HG03469 (cell line): ENCODE results near the gene CCDC87.
A peak's percentile ranks its signal among the peaks of the same experiment; 100 is the strongest.
"Not testable (repeated sequence)": the region's sequence is repeated elsewhere in the genome, so short reads cannot be mapped to it uniquely, and the experiment has no call there.

Experiments used
- ATAC-seq: cut with Tn5 transposase; IDR thresholded peaks from one replicate; pipeline ENCODE4 v1.9.1; 2021; ENCODE audit warnings: mild to moderate bottlenecking, moderate library complexity, moderate number of reproducible peaks; ENCODE audit not compliant: unreplicated experiment

The CCDC87 gene

GRCh38 chr11:66616379-66617154 lies 23.7 kb upstream of the CCDC87 start, which contains the start of gene RBM14:
Gene RBM14 (plus strand): TSS chr11:66616630. CDS start chr11:66616721, 91 bp downstream.
- peak; percentile 80 for ATAC-seq

GRCh38 chr11:66614073-66614472 lies 21.2 kb upstream of the CCDC87 start:
- ATAC-seq: no peak

GRCh38 chr11:66612458-66612857 lies 19.6 kb upstream of the CCDC87 start:
- no peak for ATAC-seq

- ATAC-seq: no peak
Measured at GRCh38 chr11:66609721-66610617, 17.1 kb upstream of the CCDC87 start.

GRCh38 chr11:66607126-66607834 lies 14.4 kb upstream of the CCDC87 start:
- ATAC-seq: no peak

- ATAC-seq: not testable (repeated sequence)
Measured at GRCh38 chr11:66606608-66607007, 13.7 kb upstream of the CCDC87 start.

GRCh38 chr11:66604155-66604554 lies 11.3 kb upstream of the CCDC87 start:
- no peak for ATAC-seq

GRCh38 chr11:66603072-66603471 lies 10.2 kb upstream of the CCDC87 start:
- ATAC-seq: no peak

- no peak for ATAC-seq
Measured at GRCh38 chr11:66600631-66601233, 7.9 kb upstream of the CCDC87 start.

GRCh38 chr11:66600219-66600618 lies 7.4 kb upstream of the CCDC87 start:
- no peak for ATAC-seq

- no peak for ATAC-seq
Measured at GRCh38 chr11:66598993-66599392, 6.1 kb upstream of the CCDC87 start.

- no peak for ATAC-seq
Measured at GRCh38 chr11:66595245-66595904, 2.5 kb upstream of the CCDC87 start.

GRCh38 chr11:66593650-66594049 lies 787 bp upstream of the CCDC87 start:
- no peak for ATAC-seq

GRCh38 chr11:66593303-66593635 lies 406 bp upstream of the CCDC87 start:
- no peak for ATAC-seq

- ATAC-seq: no peak
Measured at GRCh38 chr11:66591175-66591574, 1.7 kb downstream of the CCDC87 start.

GRCh38 chr11:66589996-66590675 lies 2.7 kb downstream of the CCDC87 start:
- no peak for ATAC-seq

GRCh38 chr11:66589315-66589714 lies 3.5 kb downstream of the CCDC87 start:
- not testable (repeated sequence) for ATAC-seq

- ATAC-seq: no peak
Measured at GRCh38 chr11:66586136-66586535, 6.7 kb downstream of the CCDC87 start.

- ATAC-seq: not testable (repeated sequence)
Measured at GRCh38 chr11:66585447-66585846, 7.4 kb downstream of the CCDC87 start.
